Amniotic stem cell (primary cell): ENCODE measurements around the gene MRPL3.
"Not testable (repeated sequence)": the region's sequence is repeated elsewhere in the genome, so short reads cannot be mapped to it uniquely, and the experiment has no call there.

Experiments
- DNase-seq: peaks from one replicate; lab custom pipeline; 2025; lab: John Stamatoyannopoulos, UW

MRPL3 gene

DNA sequence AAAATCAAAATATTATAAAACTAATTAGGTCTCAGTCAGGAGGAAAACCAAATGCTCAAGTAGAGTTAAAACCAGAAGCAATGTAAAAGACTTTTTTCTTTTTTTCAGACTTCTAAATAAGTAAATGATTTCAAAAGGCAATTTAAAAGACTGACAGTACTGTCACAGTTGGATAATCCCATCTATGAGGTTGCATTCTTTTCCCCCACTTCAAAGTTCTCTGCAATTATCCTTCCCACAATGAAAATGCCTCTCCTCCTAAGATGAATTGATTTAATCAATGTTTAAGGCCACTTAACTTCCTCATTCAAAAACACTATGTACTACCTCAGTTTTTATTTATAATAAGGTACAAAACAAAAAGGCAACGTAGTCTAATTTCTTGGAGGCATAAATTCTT, 8.1 kb downstream of the MRPL3 start:
- no peak for DNase-seq

DNA sequence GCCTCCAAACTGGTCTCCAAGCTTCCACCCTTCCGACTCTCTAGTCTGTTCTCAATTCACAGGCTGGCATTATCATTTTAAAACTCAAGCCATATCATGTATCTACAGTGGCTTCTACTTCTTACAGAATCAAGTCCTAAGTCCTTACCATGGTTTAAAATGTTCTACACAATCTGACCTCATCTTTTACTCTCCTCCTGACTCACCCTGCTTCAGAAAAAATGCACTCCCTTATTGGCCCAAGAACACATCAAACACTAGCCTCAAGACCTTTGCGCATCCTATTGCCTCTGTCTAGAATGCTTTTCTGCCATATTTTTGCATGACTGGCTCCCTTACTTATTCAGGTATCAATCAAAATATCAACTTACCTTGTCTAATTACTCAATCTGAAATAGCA, 11.0 kb downstream of the MRPL3 start:
- no peak for DNase-seq

DNA sequence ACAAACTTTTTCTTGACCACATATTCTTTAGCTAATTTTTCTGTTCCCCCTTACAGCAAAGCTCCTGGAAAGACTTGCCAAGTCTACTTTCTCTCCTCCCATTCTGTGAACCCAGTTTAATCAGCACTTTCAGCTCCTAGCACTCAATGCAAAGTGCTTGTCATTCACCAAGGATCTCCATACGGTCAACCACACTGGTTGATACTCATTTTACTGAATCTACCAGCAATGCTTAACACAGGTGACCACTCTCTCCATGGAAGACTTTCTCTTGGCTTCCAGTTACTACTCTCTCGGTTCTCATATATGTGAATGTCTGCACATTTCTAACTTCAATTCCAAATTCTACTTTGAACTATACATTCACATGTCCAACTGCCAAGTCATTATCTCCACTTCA, 11.7 kb downstream of the MRPL3 start:
- no peak for DNase-seq

DNA sequence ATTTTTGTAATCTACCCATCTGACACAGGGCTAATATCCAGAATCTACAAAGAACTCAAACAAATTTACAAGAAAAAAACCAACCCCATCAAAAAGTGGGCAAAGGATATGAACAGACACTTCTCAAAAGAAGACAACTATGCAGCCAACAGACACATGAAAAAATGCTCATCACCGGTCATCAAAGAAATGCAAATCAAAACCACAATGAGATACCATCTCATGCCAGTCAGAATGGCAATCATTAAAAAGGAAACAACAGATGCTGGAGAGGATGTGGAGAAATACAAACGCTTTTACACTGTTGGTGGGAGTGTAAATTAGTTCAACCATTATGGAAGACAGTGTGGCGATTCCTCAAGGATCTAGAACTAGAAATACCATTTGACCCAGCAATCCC, 16.2 kb downstream of the MRPL3 start:
- DNase-seq = not testable (repeated sequence)

DNA sequence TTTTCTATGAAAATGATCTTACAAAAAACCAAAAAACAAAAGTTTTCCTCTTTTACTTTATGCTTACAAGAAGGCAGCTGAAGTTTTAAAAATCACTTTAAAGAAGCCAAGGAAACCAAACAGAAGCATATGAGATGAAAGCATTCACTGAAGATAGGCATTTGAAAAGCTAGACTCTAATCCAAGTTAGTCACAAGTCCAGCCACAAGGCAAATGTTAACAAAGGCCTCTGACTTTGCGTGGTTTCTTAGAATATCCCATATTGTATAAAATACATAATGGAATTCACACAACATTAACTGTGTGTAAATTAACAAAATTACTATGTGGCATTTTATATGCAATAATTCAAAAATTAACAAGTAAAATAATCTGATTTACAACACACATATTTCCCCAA, 17.7 kb downstream of the MRPL3 start:
- no peak for DNase-seq

DNA sequence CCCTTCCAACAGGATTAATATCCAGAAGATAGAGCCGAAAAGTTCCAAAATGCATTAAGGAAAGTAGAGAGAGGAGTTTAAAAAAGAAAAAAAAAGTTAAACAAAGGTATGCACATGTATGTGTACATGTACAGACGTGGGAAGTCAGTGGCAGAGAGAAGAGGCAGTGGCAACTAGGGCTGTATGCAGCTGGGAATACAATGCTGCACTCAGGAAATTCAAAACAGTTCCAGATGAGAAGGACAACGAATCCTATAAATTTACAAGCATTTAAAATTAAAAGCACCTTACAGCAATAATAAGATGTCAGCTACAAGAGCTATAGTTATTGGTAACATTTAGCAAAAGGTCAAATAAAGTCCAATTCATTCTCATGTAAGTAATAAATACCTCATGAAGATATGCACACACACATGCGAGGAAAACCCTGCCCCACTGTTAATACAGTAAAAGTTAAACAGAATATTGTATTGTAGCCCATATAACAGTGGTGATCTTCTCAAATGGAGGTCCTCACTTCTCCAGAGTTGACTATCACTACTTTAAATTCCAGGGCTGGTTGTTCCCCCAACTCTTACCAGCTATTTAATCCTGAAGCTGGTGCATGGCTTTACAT, 18.2 kb downstream of the MRPL3 start:
- no peak for DNase-seq

DNA sequence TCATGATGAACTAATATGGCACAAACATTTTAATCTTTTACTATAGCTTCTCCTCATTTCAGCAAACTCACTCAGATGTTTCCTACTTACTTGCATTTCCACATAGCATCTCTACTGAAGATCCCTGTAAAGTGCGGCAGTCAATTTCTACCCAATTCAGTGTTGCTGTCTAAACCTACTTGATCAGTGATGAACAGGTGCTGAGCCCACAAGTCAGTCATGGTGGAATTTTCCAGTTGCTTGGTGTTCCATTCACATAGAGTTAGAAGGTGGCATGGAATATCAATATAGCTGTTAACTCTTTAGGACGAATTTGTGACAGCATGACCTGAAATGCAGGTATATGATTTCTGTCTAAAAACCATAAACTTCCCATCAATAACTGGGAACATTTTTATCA, 22.7 kb downstream of the MRPL3 start:
- no peak for DNase-seq

DNA sequence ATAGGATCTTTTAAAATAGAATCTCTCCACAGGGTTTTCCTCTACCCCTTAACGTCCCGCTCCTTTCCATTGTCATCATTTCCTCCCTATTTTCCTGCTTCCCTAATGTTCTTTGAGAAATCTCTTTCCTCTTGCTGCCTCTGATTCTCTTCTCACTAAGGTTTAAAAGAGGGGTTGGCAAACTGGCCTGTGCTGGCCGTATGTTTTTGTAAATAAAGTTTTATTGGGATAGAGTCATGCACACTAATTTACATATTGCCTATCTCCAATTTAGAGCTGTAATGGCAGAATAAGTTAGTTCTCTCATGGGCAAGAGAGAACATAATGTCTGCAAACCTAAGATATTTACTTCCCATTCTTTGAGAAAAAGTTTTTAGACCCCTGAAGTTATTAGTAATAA, 25.0 kb downstream of the MRPL3 start:
- no peak for DNase-seq

DNA sequence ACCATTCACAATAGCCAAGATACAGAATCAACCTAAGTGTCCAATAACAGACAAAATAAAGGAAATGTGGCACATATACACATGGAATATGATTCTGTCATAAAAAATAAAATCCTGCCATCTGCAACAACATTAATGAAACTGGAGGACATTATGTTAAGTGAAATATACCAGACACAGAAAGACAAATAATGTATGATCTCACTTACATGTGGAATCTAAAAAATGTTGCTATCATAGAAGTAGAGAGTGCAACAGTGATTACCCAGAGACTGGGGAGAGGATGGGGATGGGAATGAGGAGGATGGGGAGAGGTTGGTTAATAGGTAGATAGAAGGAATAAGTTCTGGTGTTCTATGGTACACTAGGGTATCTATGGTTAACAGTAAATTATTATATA, 28.7 kb downstream of the MRPL3 start:
- DNase-seq = no peak

DNA sequence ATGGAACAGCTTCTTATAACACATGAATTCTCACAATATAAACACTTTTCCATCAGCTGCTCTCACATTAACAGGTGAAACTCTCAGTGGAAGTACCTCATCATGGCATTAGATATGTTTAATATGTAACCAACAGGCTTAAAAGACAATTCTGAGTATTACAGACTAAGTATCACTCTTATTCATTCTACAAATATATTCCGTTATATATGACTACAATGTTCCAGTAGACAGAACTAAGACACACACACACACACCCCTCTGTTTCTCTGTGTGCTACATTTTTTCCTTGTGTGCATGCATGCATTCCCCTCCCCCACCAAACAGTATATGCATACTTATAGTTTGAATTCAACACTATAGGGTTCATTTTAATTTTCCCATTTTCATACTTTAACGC, 32.4 kb downstream of the MRPL3 start:
- DNase-seq = no peak

DNA sequence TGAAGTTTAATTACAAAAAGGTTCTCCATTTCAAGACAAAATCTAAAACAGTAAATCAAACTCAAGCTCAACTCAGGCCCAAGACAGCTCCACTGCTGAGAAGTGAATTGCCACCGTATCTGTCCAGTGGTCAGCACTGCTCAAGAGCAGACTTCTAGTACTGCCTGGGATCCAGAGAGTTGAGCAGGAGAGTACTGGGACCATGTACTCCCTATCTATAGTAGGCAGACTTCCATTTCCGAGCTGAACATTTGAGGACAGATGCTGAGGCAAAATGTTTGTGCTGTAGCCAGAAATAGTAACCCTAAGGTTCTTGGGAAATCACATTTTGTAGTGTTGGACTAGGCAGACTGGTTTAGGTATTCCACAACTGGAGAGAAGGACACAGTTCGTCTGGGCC, 44.1 kb downstream of the MRPL3 start:
- DNase-seq = no peak

DNA sequence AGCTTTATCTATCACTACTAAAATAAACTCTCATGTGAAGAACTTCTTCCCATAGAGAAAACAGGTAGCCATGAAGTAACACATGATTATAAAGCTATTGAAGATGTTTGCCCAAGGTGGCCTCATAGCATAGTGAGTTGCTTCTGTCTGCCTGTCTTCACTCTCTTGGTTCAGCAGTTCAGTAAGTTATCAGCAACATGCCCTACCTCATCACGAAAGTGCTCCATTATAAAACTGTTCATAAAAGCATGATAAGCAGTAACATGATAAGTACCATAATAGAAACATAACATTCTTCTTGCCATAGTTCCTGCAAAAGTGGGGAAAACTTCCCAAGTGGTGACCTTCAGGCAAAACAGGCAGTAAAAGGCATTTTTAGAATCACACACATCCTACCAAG, 45.6 kb downstream of the MRPL3 start:
- DNase-seq = no peak

DNA sequence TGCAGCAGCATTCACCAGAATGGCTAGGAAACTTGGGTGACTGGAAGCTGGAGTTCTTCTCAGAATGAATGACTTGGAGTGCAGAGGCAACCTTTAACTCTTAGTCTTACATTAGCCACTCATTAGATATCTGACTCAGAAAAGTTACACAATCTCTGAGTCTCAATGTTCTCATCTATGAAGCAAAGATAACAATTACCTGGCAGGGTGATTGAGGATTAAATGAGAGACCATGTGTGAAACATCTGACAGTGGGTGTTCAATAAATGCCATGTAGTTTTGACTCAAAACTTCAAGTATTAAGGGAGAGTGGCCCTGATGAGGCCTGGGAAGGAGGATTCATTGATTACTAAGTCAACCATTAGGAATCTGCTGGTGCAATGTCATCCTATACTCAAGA, 48.3 kb downstream of the MRPL3 start:
- DNase-seq = no peak

DNA sequence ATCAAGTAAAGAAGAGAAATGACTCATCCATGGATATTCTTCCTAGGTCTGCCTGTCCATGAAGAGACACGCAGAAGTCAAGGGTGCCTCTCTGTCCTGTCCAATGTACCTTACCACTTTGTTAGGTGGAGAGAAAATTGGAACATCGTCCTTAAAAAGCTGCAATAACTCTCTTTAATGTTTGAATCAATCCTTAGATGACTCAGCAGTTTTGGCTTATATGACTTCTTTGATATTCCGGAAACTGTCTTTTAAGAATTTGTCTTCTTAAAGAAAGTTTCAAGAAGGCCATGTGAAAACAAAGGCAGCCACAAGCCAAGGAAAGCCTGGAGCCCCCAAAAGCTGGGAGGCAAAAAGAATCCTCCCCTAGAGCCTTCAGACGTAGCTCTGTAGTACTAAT, 49.2 kb downstream of the MRPL3 start:
- no peak for DNase-seq

DNA sequence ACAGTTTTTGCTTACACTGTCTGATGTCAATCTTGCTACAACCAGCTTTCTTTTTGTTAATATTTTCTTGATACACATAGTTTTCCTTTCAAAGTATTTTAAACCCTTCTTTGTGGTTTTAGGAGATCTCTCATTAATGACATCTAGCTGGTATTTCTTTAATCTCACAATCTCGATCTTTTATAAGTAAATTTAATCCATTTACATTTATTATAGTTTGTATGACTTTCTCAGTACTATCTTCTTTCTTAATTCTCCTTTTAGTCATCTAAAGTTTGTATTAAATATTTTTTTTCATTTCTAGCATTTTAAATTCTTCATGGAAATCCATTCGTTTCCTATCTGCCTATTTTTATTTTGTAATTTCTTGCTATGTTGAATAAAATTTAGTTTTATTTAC, 55.4 kb downstream of the MRPL3 start:
- DNase-seq = no peak

DNA sequence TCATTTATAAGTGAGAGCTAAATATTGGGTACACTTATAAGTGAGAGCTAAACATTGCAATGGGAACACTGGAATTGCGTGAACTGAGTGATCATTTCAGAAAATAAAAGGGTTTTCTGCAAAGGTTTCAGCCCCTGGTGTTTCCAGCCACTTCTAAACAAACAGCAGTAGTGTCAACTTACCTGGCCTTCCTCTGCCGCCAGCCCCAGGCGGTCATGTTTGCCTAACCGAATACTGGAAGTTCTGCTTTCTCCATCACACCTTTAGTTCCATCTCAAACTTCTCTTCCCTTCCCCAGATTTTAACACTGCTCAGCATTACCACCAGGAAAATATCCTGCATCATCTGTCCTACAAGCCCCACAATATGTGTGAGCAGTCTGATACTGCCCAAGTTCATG, 58.6 kb downstream of the MRPL3 start:
- no peak for DNase-seq

DNA sequence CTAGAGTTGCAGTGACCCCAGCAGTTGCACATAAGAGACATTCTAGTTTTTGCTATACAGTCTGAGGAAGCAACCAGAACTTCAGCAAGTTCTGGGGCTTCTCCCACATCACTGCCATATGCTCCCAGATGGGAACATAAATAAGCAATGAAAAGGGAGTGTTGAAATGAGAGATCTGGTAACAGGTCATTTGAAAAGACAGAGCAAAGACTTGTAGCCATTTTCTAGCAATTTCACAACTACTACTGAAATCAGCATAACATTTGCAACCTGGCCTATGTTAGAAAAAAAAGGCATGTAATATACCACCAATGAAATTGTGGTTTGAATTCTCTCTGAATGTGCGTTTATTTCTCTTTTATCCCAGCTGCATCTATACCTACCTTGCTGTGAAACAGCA, 63.7 kb downstream of the MRPL3 start:
- no peak for DNase-seq

DNA sequence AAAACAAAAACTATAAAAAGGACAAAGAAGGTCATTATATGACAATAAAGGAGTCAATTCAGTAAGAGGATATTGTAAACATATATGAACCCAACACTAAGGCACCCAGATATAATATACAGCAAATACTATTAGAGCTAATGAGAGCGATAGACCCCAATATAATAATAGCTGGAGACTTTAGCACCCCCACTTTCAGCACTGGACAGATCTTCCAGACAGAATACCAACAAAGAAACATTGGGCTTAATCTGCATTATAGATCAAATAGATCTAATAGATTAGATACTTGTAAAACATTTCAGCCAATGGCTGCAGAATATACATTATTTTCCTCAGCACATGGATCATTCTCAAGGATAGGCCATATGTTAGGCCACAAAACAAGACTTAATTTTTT, 67.8 kb downstream of the MRPL3 start:
- no peak for DNase-seq

DNA sequence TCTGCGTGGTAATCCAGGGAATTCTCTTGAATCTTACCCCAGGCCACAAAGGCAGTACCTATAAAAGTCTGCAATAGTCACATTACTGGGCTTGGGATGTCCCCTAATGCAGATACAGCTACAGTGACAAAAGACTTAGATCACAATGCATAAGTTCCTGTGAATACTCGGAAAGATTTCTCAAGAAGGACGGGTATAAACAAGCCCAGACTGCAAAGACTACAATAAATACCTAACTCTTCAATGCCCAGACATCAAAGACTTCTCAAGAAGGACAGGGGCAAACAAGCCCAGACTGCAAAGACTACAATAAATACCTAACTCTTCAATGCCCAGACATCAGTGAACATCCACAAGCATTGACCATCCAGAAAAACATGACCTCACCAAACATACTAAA, 70.3 kb downstream of the MRPL3 start:
- DNase-seq = no peak

DNA sequence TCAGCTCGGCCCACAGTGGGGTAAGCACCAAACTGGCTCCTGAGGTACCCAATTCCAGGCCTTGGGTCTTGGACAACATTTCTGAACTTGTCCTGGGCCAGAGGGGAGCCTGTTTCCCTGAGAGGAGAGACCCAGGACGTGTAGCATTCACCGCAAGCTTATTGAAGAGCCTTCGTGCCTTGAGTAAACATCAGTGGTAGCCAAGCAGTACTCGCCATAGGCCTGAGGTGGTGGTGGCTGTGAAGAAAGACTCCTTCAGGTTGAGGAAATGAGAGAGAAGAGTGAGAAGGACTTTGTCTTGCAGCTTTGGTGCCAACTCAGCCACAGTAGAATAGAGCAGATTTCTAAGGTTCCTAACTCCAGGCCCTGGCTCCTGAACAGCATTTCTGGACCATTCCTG, 71.0 kb downstream of the MRPL3 start:
- no peak for DNase-seq

DNA sequence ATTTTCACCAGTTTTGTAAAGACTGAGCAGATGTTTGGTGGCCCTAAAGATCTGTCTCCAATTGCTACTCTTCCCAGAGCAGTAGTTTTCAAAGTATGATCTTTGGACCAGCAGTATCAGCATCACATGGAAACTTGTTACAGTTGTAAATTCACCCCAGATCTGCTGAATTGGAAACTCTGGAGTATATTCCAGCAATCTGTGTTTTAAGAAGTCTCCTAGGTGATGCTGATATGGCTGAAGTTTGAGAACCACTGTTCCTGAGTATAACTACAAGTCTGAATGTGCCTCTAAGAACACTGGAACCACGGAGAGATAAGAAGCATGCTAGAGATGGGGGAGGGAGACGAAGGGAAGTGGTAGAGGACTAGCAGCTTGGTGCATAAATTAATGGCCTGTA, 75.5 kb downstream of the MRPL3 start:
- no peak for DNase-seq

DNA sequence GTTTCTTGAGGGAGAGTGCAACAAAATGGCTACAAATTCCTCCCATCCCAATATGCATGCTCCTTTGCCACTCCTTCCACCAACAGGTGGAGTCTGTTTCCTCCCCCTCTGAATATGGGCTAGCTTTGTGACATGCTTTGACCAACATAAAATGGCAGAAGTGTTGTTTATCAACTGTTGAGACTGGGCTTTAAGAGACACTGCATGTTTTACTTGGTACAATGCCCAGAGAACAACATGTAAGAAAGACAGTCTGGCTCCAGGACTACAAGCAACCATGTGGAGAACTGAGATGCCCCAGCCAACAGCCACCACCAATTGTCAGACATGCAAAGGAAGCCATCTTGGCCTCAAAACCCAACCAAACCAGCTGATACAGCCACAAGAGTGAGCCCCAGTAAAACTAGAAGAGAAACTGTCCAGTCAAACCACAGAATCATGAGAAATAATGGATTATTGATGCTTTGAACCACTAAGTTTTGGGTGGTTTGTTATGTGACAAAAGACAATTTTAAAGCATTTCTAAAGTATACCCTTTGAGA, 80.7 kb downstream of the MRPL3 start:
- no peak for DNase-seq

DNA sequence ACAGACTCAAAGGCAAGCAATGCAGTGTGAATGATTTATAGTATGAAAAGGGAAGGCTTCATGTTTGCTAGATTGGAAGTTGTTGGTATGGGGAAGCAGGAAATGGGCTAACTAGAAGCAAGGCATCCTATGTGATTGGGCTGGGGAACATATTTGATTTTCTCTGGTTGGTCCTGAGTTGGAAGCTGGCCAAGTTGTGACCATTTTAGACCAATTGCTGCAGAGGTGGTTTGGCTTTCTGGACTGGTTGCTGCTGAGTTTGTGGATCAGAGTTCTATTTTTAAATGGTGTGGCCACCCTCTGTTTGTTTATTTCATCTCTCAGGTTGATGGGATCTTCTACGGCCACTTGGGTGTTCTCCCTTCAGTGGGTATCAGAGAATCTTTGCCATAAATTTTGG, 81.5 kb downstream of the MRPL3 start:
- DNase-seq = no peak

DNA sequence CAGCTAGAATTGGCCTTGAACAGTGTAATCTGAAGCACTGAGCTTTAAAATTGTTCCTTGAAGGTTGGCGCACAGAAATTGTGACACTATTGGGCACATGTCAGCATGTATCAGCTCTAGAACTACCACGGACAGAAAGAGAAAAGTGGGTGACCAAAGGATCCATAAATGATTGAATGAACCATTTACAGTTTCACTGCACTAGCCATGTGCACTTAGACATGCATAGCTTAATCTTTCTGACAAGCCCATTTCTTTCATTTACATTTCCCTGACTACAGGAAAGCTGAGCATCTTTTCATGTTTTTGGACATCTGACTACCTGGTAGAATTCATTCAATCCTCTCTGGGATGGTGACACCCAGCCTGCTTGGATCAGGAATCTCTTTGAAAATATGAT, 85.0 kb downstream of the MRPL3 start:
- no peak for DNase-seq
